Spleen (tissue), 11 donors: ENCODE results near the gene HJURP. TPM values are rescaled to one million over a fixed set of nuclear protein-coding genes. Genes with fewer than 3 reads are reported as not detected.

Experiments used
- DNase-seq: peaks from one replicate; pipeline ENCODE4 v3.0.0-alpha.2; 2020
- H3K27ac ChIP-seq, 8 donors: fragments of 200-600 bp; sonication (generic) in 7 of 8; 1 replicate in 4 of 8; 2 replicates in 4 of 8; pipeline versions ENCODE4 v1.5.0 to v1.8.0; 2016 to 2021; ENCODE audit warnings: inconsistent platforms in 4 of 8, mild to moderate bottlenecking in 4 of 8, moderate library complexity in 1 of 8
- H3K27me3 ChIP-seq, 7 donors: fragments of 200-600 bp; sonication (generic) in 6 of 7; replicated peaks in 1 of 7; 1 replicate in 4 of 7; 2 replicates in 3 of 7; pipeline versions ENCODE4 v1.5.0 to v1.8.0; 2016 to 2021; ENCODE audit warnings: inconsistent platforms in 3 of 7, mild to moderate bottlenecking in 1 of 7
- H3K36me3 ChIP-seq, 6 donors: fragments of 200-600 bp; sonication (generic) in 5 of 6; 1 replicate in 4 of 6; 2 replicates in 2 of 6; pipeline versions ENCODE4 v1.5.0 to v1.8.0; 2016 to 2021; ENCODE audit warnings: inconsistent platforms in 2 of 6
- H3K4me1 ChIP-seq, 6 donors: fragments of 200-600 bp; sonication (generic) in 5 of 6; 1 replicate in 3 of 6; 2 replicates in 3 of 6; pipeline versions ENCODE4 v1.5.0 to v1.8.0; 2016 to 2021; ENCODE audit warnings: inconsistent platforms in 3 of 6
- H3K4me3 ChIP-seq, 8 donors: fragments of 200-600 bp; sonication (generic) in 7 of 8; 1 replicate in 4 of 8; 2 replicates in 4 of 8; pipeline versions ENCODE4 v1.5.0 to v1.8.0; 2016 to 2021; ENCODE audit warnings: inconsistent platforms in 4 of 8, mild to moderate bottlenecking in 4 of 8, moderate library complexity in 2 of 8
- H3K9me3 ChIP-seq, 8 donors: fragments of 200-600 bp; sonication (generic) in 7 of 8; 1 replicate in 4 of 8; 2 replicates in 4 of 8; pipeline versions ENCODE4 v1.5.0 to v1.8.0; 2016 to 2021; ENCODE audit warnings: inconsistent platforms in 4 of 8
- CTCF ChIP-seq, 11 experiments: fragments of 200-600 bp in 7 of 11; fragments of 450-650 bp in 4 of 11; sonication (generic) in 4 of 11; IDR thresholded peaks in 8 of 11; conservative IDR thresholded peaks in 3 of 11; 1 replicate in 7 of 11; 2 replicates in 4 of 11; pipeline versions ENCODE4 v1.4.0 to v1.8.0; 2016 to 2021; ENCODE audit warnings: antibody characterized with exemption in 11 of 11, inconsistent platforms in 4 of 11, mild to moderate bottlenecking in 1 of 11
- POLR2A ChIP-seq, 3 donors: fragments of 450-650 bp; IDR thresholded peaks; one replicate each; pipeline ENCODE4 v1.5.1; 2017; ENCODE audit warnings: antibody characterized with exemption in 3 of 3, mild to moderate bottlenecking in 1 of 3
- POLR2AphosphoS5 ChIP-seq, 3 donors: sonication (generic); formaldehyde crosslinking; IDR thresholded peaks; one replicate each; pipeline ENCODE4 v1.5.1; 2017; ENCODE audit warnings: antibody characterized with exemption in 3 of 3
- WGBS, 5 donors: extraction: QIAGEN DNeasy Blood & Tissue Kit in 3 of 5; methylation state at CpG; one replicate each; pipeline versions ENCODE4 v1.1.5 to v1.1.7; 2013 to 2018; 5-methylcytosine and 5-hydroxymethylcytosine counted together
- intact Hi-C: fragments of 100-400 bp; cut with DNase I; formaldehyde crosslinking; loops from one replicate; pipeline ENCODE4 v1.15.0; 2023; ENCODE audit warnings: low total_unique reads
- polyA plus RNA-seq, 3 donors: library from polyadenylated mRNA; stranded (reverse); fragments of 200-250 nt; gene quantifications; one replicate each; pipeline ENCODE4 v1.2.1, GENCODE V29; 2013
- total RNA-seq, 7 donors: library from RNA; depleted of rRNA in 3 of 7; stranded (reverse); fragments of >200 nt in 3 of 7; fragmentation: NEBNext Ultra II Directional in 4 of 7; extraction: Animal tissue kit (Norgen Biotek cat#: 25700) in 4 of 7; gene quantifications; one replicate each; pipeline versions ENCODE4 v1.1.0 to v1.2.1, GENCODE V29; 2016 to 2021
- donor health status: healthy with polysubstance abuse.
- donor health status: DM: no; HTN: no; CAD: no; lungs with moderate emphysema.
- donor health status: DM: no; HTN: no; CAD: no.
- donor health status: Bipolar disorder and iron deficiency.
- donor health status: healthy.
- donor health status: DM: no; HTN: no; CAD: no.
- donor health status: DM: yes; HTN: yes; CAD: no.

The HJURP gene
- total and polyA plus RNA-seq, 10 donors: 1.4 to 7.4 (median 5.2) TPM

- H3K27ac ChIP-seq: peak overlapping the region in 3 of 8 donors; percentile 68 to 77 (median 76)
- WGBS, 5 donors: 1 to 4% (median 1%) methylated on average over 23 to 25 of the region's 25 CpGs
- peaks cover 8 to 42% (median 29%) of the 10 kb centered on the region in 6 donors for H3K4me1 ChIP-seq
- H3K4me3 ChIP-seq: peak overlapping the region; percentile 53 to 90 (median 80)
- no peak for DNase-seq
- intact Hi-C loops: no loop called here
- TF ChIP-seq POLR2A (IDR thresholded peaks at IDR 0.05): no peak
- no peaks in the 10 kb centered on the region for H3K9me3 ChIP-seq
- peaks cover 0 to 16% (median 0%) of the 10 kb centered on the region in 7 donors for H3K27me3 ChIP-seq
- H3K36me3 ChIP-seq: peaks cover 0 to 21% (median 0%) of the 10 kb centered on the region in 6 donors
Measured at GRCh38 chr2:233853883-233854240, 473 bp downstream of the HJURP start.

- WGBS, 5 donors: 45 to 66% (median 54%) methylated on average over 8 of the region's 8 CpGs
- DNase-seq: no peak
Measured at GRCh38 chr2:233853353-233853752, 982 bp downstream of the HJURP start.

GRCh38 chr2:233852056-233852455 is 2.3 kb downstream of the HJURP start:
- H3K36me3 ChIP-seq: peaks cover 0 to 39% (median 0%) of the 10 kb centered on the region in 6 donors
- no peak overlapping the region for H3K4me3 ChIP-seq
- TF ChIP-seq POLR2AphosphoS5 (IDR thresholded peaks at IDR 0.05) (no peak), POLR2A (IDR thresholded peaks at IDR 0.05) (no peak), CTCF (IDR thresholded peaks at IDR 0.05 in 8 of 11, conservative IDR thresholded peaks at IDR 0.05 in 3 of 11) (no peak)
- no peaks in the 10 kb centered on the region for H3K9me3 ChIP-seq
- intact Hi-C loops: no loop called here
- DNase-seq: no peak
- H3K4me1 ChIP-seq: peaks cover 8 to 36% (median 27%) of the 10 kb centered on the region in 6 donors
- H3K27me3 ChIP-seq: peaks cover 0 to 16% (median 0%) of the 10 kb centered on the region in 7 donors
- WGBS, 5 donors: 32 to 70% (median 39%) methylated on average over 3 of the region's 3 CpGs
- no peak overlapping the region for H3K27ac ChIP-seq

More at GRCh38 chr2:233853353-233853752, 982 bp downstream of the HJURP start:
- no peak for TF ChIP-seq CTCF (IDR thresholded peaks at IDR 0.05 in 8 of 11, conservative IDR thresholded peaks at IDR 0.05 in 3 of 11)
- peaks cover 0 to 16% (median 0%) of the 10 kb centered on the region in 7 donors for H3K27me3 ChIP-seq
- no peaks in the 10 kb centered on the region for H3K9me3 ChIP-seq
- peak overlapping the region in 6 of 8 donors; percentile 58 to 90 (median 80) for H3K4me3 ChIP-seq
- H3K36me3 ChIP-seq: peaks cover 0 to 26% (median 0%) of the 10 kb centered on the region in 6 donors
- peaks cover 8 to 42% (median 29%) of the 10 kb centered on the region in 6 donors for H3K4me1 ChIP-seq
- no peak overlapping the region for H3K27ac ChIP-seq
- intact Hi-C loops: no loop called here

- H3K27ac ChIP-seq: no peak overlapping the region
- peaks cover 0 to 48% (median 0%) of the 10 kb centered on the region in 6 donors for H3K36me3 ChIP-seq
- peaks cover 0 to 16% (median 0%) of the 10 kb centered on the region in 7 donors for H3K27me3 ChIP-seq
- H3K9me3 ChIP-seq: no peaks in the 10 kb centered on the region
- no peak overlapping the region for H3K4me3 ChIP-seq
- no peak for DNase-seq
- intact Hi-C loops: no loop called here
- peaks cover 8 to 36% (median 27%) of the 10 kb centered on the region in 6 donors for H3K4me1 ChIP-seq
- TF ChIP-seq CTCF (IDR thresholded peaks at IDR 0.05 in 8 of 11, conservative IDR thresholded peaks at IDR 0.05 in 3 of 11) (no peak), POLR2A (IDR thresholded peaks at IDR 0.05) (no peak), POLR2AphosphoS5 (IDR thresholded peaks at IDR 0.05) (no peak)
- WGBS, 5 donors: 92 to 97% (median 96%) methylated on average over 6 of the region's 6 CpGs
Measured at GRCh38 chr2:233851169-233851568, 3.2 kb downstream of the HJURP start.
